Measurements from ENCODE around the gene KIF11. TPM values are rescaled to one million over a fixed set of nuclear protein-coding genes. Genes with fewer than 3 reads are reported as not detected.
"Not testable (repeated sequence)": the region's sequence is repeated elsewhere in the genome, so short reads cannot be mapped to it uniquely, and the experiment has no call there.

KIF11 gene
- total RNA-seq, 4 donors from 2014 or later = 0.37 to 2.4 (median 1.3) TPM

- no peaks in the 10 kb centered on the region for H3K9me3 ChIP-seq
- in situ Hi-C loops (cut with MboI; ENCODE audit: low pct_ligation_motif_present in 1 of 4, low pct_unique_long_range_greater_than_20kb in 1 of 4, low sequenced_read_pairs in 3 of 4) = no loop called here
- H3K27me3 ChIP-seq = no peaks in the 10 kb centered on the region
- intact Hi-C loops (cut with DNase I; ENCODE audit: low total_unique reads) = no loop called here
- peaks cover 0 to 11% (median 2%) of the 10 kb centered on the region in 4 donors for H3K36me3 ChIP-seq
- TF ChIP-seq POLR2AphosphoS5 (IDR thresholded peaks at IDR 0.05) (no peak), POLR2A (IDR thresholded peaks at IDR 0.05) (no peak), CTCF (IDR thresholded peaks at IDR 0.05) (no peak), EP300 (IDR thresholded peaks at IDR 0.05; ENCODE audit: low read depth) (no peak)
- no peaks in the 10 kb centered on the region for H3K4me1 ChIP-seq
- no peak overlapping the region for H3K4me3 ChIP-seq
- DNase-seq = no peak
- H3K27ac ChIP-seq = no peak overlapping the region
Measured at GRCh38 chr10:92562424-92562823, 30.5 kb upstream of the KIF11 start.

- Histone ChIP-seq H3K36me3 (no peaks in the 10 kb centered on the region), H3K27ac (no peak overlapping the region), H3K4me1 (peaks cover 0 to 48% (median 14%) of the 10 kb centered on the region in 4 donors), H3K9me3 (no peaks in the 10 kb centered on the region), H3K4me3 (no peak overlapping the region), H3K27me3 (no peaks in the 10 kb centered on the region)
- intact Hi-C loops (cut with DNase I; ENCODE audit: low total_unique reads) = no loop called here
- no peak for TF ChIP-seq EP300 (IDR thresholded peaks at IDR 0.05; ENCODE audit: low read depth)
- TF ChIP-seq POLR2AphosphoS5 (IDR thresholded peaks at IDR 0.05) = no peak
- TF ChIP-seq POLR2A (IDR thresholded peaks at IDR 0.05) = no peak
- TF ChIP-seq CTCF (IDR thresholded peaks at IDR 0.05) = no peak
- in situ Hi-C loops (cut with MboI; ENCODE audit: low pct_ligation_motif_present in 1 of 4, low pct_unique_long_range_greater_than_20kb in 1 of 4, low sequenced_read_pairs in 3 of 4) = no loop called here
- no peak for DNase-seq
- 13 to 55% methylated on average over 3 to 4 of the region's 4 CpGs for WGBS, 2 donors (ENCODE audit: low coverage in 1 of 2)
Measured at GRCh38 chr10:92567952-92568600, 24.9 kb upstream of the KIF11 start.

GRCh38 chr10:92569071-92569470 lies 23.9 kb upstream of the KIF11 start:
- in situ Hi-C loops (cut with MboI; ENCODE audit: low pct_ligation_motif_present in 1 of 4, low pct_unique_long_range_greater_than_20kb in 1 of 4, low sequenced_read_pairs in 3 of 4) = no loop called here

GRCh38 chr10:92569663-92570062 lies 23.3 kb upstream of the KIF11 start:
- H3K27me3 ChIP-seq; DNase-seq; intact Hi-C loops (cut with DNase I; ENCODE audit: low total_unique reads); H3K9me3 ChIP-seq; H3K36me3 ChIP-seq; H3K27ac ChIP-seq; H3K4me3 ChIP-seq: not testable (repeated sequence)
- H3K4me1 ChIP-seq = peaks cover 0 to 50% (median 15%) of the 10 kb centered on the region in 4 donors
- 100% methylated on average over 5 of the region's 5 CpGs for WGBS, 2 donors (ENCODE audit: low coverage in 1 of 2)
- in situ Hi-C loops (cut with MboI; ENCODE audit: low pct_ligation_motif_present in 1 of 4, low pct_unique_long_range_greater_than_20kb in 1 of 4, low sequenced_read_pairs in 3 of 4) = loop anchor here in 2 of 4 donors (5.0 to 10.0 kb wide), 2 partner anchors 52 to 55 kb away; no protein-coding TSS in a partner anchor

More at GRCh38 chr10:92569071-92569470, 23.9 kb upstream of the KIF11 start:
- Histone ChIP-seq H3K27ac (no peak overlapping the region), H3K4me3 (no peak overlapping the region), H3K4me1 (peaks cover 0 to 48% (median 15%) of the 10 kb centered on the region in 4 donors), H3K9me3 (no peaks in the 10 kb centered on the region), H3K36me3 (no peaks in the 10 kb centered on the region), H3K27me3 (no peaks in the 10 kb centered on the region)
- DNase-seq = no peak
- intact Hi-C loops (cut with DNase I; ENCODE audit: low total_unique reads) = no loop called here
- TF ChIP-seq POLR2AphosphoS5 (IDR thresholded peaks at IDR 0.05) = no peak
- no peak for TF ChIP-seq EP300 (IDR thresholded peaks at IDR 0.05; ENCODE audit: low read depth)
- TF ChIP-seq CTCF (IDR thresholded peaks at IDR 0.05) = no peak
- no peak for TF ChIP-seq POLR2A (IDR thresholded peaks at IDR 0.05)
- WGBS, 2 donors (ENCODE audit: low coverage in 1 of 2) = 85 to 87% methylated on average over 2 of the region's 2 CpGs

GRCh38 chr10:92571649-92572048 lies 21.3 kb upstream of the KIF11 start:
- Histone ChIP-seq H3K36me3 (no peaks in the 10 kb centered on the region), H3K27me3 (no peaks in the 10 kb centered on the region), H3K4me1 (peaks cover 5 to 57% (median 17%) of the 10 kb centered on the region in 4 donors), H3K9me3 (no peaks in the 10 kb centered on the region), H3K4me3 (no peak overlapping the region), H3K27ac (no peak overlapping the region)
- intact Hi-C loops (cut with DNase I; ENCODE audit: low total_unique reads) (no loop called here), in situ Hi-C loops (cut with MboI; ENCODE audit: low pct_ligation_motif_present in 1 of 4, low pct_unique_long_range_greater_than_20kb in 1 of 4, low sequenced_read_pairs in 3 of 4) (loop anchor here in 2 of 4 donors (5.0 to 10.0 kb wide), 2 partner anchors 54 to 57 kb away; no protein-coding TSS in a partner anchor)
- WGBS, 2 donors (ENCODE audit: low coverage in 1 of 2) = 50 to 61% methylated on average over 1 to 2 of the region's 2 CpGs
- DNase-seq = no peak
- TF ChIP-seq POLR2AphosphoS5 (IDR thresholded peaks at IDR 0.05) = no peak
- no peak for TF ChIP-seq CTCF (IDR thresholded peaks at IDR 0.05)
- TF ChIP-seq EP300 (IDR thresholded peaks at IDR 0.05; ENCODE audit: low read depth) = no peak
- TF ChIP-seq POLR2A (IDR thresholded peaks at IDR 0.05) = no peak

All from transverse colon (tissue), 4 donors.